K562 (cell line): Measurements from ENCODE around the gene ARHGAP42. TPM values are rescaled to one million over a fixed set of nuclear protein-coding genes. Genes with fewer than 3 reads are reported as not detected.

Experiments
- ATF7 ChIP-seq: fragments of 450-650 bp; IDR thresholded peaks from 2 replicates; pipeline ENCODE4 v1.7.1; 2014; ENCODE audit warnings: mild to moderate bottlenecking, moderate library complexity
- CBX5 ChIP-seq: IDR thresholded peaks from 2 replicates; pipeline ENCODE4 v1.6.1; 2014; ENCODE audit warnings: low read depth, borderline replicate concordance
- CREB3 ChIP-seq: fragments of 450-650 bp; conservative IDR thresholded peaks from 2 replicates; pipeline ENCODE4 v1.6.1; 2016; ENCODE audit warnings: missing genetic modification characterization, low read depth, mild to moderate bottlenecking, missing compliant biosample characterization, moderate library complexity
- DIDO1 ChIP-seq: fragments of 450-650 bp; IDR thresholded peaks from 2 replicates; pipeline ENCODE4 v1.6.1; 2016; ENCODE audit warnings: low read depth, missing biosample characterization, missing genetic modification characterization
- GTF2F1 ChIP-seq: IDR thresholded peaks from 2 replicates; pipeline ENCODE4 v1.6.1; 2011; ENCODE audit warnings: low read depth, low read length, improper control_type of control experiment
- MTA1 ChIP-seq: fragments of 450-650 bp; IDR thresholded peaks from 2 replicates; pipeline ENCODE4 v1.6.1; 2017; ENCODE audit warnings: borderline replicate concordance
- NFE2L1 ChIP-seq: fragments of 450-650 bp; IDR thresholded peaks from 2 replicates; pipeline ENCODE4 v1.6.1; 2016; ENCODE audit warnings: missing genetic modification characterization, low read depth, mild to moderate bottlenecking, missing compliant biosample characterization, moderate library complexity, borderline replicate concordance
- POLR2B ChIP-seq: fragments of 450-650 bp; IDR thresholded peaks from 2 replicates; pipeline ENCODE4 v1.6.1; 2018; ENCODE audit warnings: low read depth; ENCODE audit not compliant: partially characterized antibody
- PTRF ChIP-seq: fragments of 450-650 bp; IDR thresholded peaks from 2 replicates; pipeline ENCODE4 v1.6.1; 2016; ENCODE audit warnings: mild to moderate bottlenecking, missing genetic modification characterization, missing compliant biosample characterization
- SMAD2 ChIP-seq: fragments of 150-350 bp; IDR thresholded peaks from 2 replicates; pipeline ENCODE4 v1.6.1; 2014; ENCODE audit warnings: low read depth, mild to moderate bottlenecking, low read length
- SMARCA4 ChIP-seq: fragments of 450-650 bp; IDR thresholded peaks from 2 replicates; pipeline ENCODE4 v1.6.1; 2016
- TFAP4 ChIP-seq: sonication (generic); formaldehyde crosslinking; IDR thresholded peaks from 2 replicates; pipeline ENCODE4 v1.8.0; 2022; ENCODE audit warnings: missing genetic modification reagents, mild to moderate bottlenecking, moderate library complexity, borderline replicate concordance
- USF2 ChIP-seq: sonication (generic); formaldehyde crosslinking; IDR thresholded peaks from 2 replicates; pipeline ENCODE4 v1.5.0; 2020; ENCODE audit warnings: missing genetic modification reagents
- ZFP30 ChIP-seq: fragments of 250-450 bp; sonication (Bioruptor Pico); IDR thresholded peaks from 2 replicates; pipeline ENCODE4 v1.8.0; 2022; ENCODE audit warnings: moderate library complexity, mild to moderate bottlenecking, inconsistent platforms, borderline replicate concordance
- ZNF785 ChIP-seq: fragments of 250-450 bp; sonication (Bioruptor Pico); IDR thresholded peaks from 2 replicates; pipeline ENCODE4 v1.4.0; 2020; ENCODE audit warnings: mild to moderate bottlenecking
- polyA plus RNA-seq, 8 experiments: library from polyadenylated mRNA; depleted of rRNA in 4 of 8; stranded (reverse) in 5 of 8; unstranded in 3 of 8; fragments of >200 nt; fragmentation: Nextera tagmentation in 2 of 8; fragmentation: Illumina TruSeq in 1 of 8; extraction: Ambion mirVana in 2 of 8; extraction: Trizol in 1 of 8; gene quantifications; 2 replicates each; pipeline versions ENCODE4 v1.2.1 to v1.2.3, GENCODE V29; 2011 to 2014; ENCODE audit warnings: inconsistent platforms in 1 of 8, missing spikeins in 1 of 8
- total RNA-seq, 7 experiments: library from RNA; depleted of rRNA in 6 of 7; stranded (reverse); fragments of >200 nt in 6 of 7; fragmentation: Illumina TruSeq in 2 of 7; extraction: Trizol in 2 of 7; gene quantifications; 2 replicates each; pipeline versions ENCODE4 v1.2.1 to v1.2.3, GENCODE V29; 2011 to 2021; ENCODE audit warnings: low replicate concordance in 1 of 7
- TF ChIP-seq, protein P1 (sequence below): IDR thresholded peaks from 2 replicates; pipeline ENCODE4 v1.6.1; 2011; ENCODE audit warnings: borderline replicate concordance, low read depth, mild to moderate bottlenecking, moderate library complexity, low read length; ENCODE audit not compliant: insufficient read depth, poor library complexity, severe bottlenecking
- TF ChIP-seq, protein P2 (sequence below): fragments of 250-450 bp; sonication (Bioruptor Pico); IDR thresholded peaks from 2 replicates; pipeline ENCODE4 v1.5.0; 2022; ENCODE audit warnings: mild to moderate bottlenecking
- TF ChIP-seq, protein P3 (sequence below): fragments of 250-450 bp; sonication (Bioruptor Pico); IDR thresholded peaks from 2 replicates; pipeline ENCODE4 v1.4.0; 2020; ENCODE audit warnings: mild to moderate bottlenecking, moderate library complexity

Gene ARHGAP42
- total and polyA plus RNA-seq, 9 of the 15 experiments (the other 6 are each of a cell fraction or from before 2014, with no cell fraction given) = 0.95 to 6.1 (median 2.4) TPM

DNA sequence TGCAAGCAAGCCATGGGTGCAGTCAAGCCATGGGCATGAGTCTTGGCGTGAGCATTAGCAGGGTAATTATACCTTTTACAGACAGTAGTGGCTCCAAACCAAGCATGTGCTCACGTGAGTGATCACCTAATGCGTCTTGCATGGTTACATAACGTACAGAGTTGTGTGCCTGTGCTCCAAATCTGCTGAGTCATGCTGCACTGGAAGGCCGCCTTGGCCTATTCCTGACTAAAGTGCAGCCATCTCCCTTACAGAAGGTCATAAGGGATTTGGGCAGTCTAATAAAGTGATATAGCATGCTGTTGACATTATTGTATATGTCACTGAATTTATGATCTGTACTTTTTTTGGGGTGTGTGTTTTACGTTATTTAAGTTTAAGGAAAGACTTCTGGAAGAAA, 102.4 kb downstream of the ARHGAP42 start (continued):
- TF ChIP-seq, protein P1, sequence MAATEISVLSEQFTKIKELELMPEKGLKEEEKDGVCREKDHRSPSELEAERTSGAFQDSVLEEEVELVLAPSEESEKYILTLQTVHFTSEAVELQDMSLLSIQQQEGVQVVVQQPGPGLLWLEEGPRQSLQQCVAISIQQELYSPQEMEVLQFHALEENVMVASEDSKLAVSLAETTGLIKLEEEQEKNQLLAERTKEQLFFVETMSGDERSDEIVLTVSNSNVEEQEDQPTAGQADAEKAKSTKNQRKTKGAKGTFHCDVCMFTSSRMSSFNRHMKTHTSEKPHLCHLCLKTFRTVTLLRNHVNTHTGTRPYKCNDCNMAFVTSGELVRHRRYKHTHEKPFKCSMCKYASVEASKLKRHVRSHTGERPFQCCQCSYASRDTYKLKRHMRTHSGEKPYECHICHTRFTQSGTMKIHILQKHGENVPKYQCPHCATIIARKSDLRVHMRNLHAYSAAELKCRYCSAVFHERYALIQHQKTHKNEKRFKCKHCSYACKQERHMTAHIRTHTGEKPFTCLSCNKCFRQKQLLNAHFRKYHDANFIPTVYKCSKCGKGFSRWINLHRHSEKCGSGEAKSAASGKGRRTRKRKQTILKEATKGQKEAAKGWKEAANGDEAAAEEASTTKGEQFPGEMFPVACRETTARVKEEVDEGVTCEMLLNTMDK = no peak
- no peak for TF ChIP-seq CBX5
- no peak for TF ChIP-seq USF2 (CRISPR knock-in tag)
- TF ChIP-seq, protein P2, sequence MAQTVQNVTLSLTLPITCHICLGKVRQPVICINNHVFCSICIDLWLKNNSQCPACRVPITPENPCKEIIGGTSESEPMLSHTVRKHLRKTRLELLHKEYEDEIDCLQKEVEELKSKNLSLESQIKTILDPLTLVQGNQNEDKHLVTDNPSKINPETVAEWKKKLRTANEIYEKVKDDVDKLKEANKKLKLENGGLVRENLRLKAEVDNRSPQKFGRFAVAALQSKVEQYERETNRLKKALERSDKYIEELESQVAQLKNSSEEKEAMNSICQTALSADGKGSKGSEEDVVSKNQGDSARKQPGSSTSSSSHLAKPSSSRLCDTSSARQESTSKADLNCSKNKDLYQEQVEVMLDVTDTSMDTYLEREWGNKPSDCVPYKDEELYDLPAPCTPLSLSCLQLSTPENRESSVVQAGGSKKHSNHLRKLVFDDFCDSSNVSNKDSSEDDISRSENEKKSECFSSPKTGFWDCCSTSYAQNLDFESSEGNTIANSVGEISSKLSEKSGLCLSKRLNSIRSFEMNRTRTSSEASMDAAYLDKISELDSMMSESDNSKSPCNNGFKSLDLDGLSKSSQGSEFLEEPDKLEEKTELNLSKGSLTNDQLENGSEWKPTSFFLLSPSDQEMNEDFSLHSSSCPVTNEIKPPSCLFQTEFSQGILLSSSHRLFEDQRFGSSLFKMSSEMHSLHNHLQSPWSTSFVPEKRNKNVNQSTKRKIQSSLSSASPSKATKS (CRISPR knock-in tag) = no peak
- no peak for TF ChIP-seq SMAD2
- peak; percentile 88 for TF ChIP-seq CREB3 (tag)
- TF ChIP-seq TFAP4 = no peak
- TF ChIP-seq, protein P3, sequence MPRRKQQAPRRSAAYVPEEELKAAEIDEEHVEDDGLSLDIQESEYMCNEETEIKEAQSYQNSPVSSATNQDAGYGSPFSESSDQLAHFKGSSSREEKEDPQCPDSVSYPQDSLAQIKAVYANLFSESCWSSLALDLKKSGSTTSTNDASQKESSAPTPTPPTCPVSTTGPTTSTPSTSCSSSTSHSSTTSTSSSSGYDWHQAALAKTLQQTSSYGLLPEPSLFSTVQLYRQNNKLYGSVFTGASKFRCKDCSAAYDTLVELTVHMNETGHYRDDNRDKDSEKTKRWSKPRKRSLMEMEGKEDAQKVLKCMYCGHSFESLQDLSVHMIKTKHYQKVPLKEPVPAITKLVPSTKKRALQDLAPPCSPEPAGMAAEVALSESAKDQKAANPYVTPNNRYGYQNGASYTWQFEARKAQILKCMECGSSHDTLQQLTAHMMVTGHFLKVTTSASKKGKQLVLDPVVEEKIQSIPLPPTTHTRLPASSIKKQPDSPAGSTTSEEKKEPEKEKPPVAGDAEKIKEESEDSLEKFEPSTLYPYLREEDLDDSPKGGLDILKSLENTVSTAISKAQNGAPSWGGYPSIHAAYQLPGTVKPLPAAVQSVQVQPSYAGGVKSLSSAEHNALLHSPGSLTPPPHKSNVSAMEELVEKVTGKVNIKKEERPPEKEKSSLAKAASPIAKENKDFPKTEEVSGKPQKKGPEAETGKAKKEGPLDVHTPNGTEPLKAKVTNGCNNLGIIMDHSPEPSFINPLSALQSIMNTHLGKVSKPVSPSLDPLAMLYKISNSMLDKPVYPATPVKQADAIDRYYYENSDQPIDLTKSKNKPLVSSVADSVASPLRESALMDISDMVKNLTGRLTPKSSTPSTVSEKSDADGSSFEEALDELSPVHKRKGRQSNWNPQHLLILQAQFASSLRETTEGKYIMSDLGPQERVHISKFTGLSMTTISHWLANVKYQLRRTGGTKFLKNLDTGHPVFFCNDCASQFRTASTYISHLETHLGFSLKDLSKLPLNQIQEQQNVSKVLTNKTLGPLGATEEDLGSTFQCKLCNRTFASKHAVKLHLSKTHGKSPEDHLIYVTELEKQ = no peak; the same call in 1 of the 2 replicates
- TF ChIP-seq ATF7 = no peak
- peak; percentile 48; the same call in 1 of the 2 replicates for TF ChIP-seq DIDO1 (tag)
- TF ChIP-seq ZNF785 = no peak
- peak; percentile 91 for TF ChIP-seq NFE2L1 (tag)
- TF ChIP-seq ZFP30 (CRISPR knock-in tag) = no peak
- no peak for TF ChIP-seq SMARCA4
- TF ChIP-seq POLR2B = no peak
- no peak for TF ChIP-seq MTA1
- peak; percentile 45; the same call in 1 of the 2 replicates for TF ChIP-seq PTRF (tag)
- TF ChIP-seq GTF2F1 = no peak
